H1 (cell line): ENCODE data around the gene CXXC4. TPM values are rescaled to one million over a fixed set of nuclear protein-coding genes. Genes with fewer than 3 reads are reported as not detected.

ENCODE experiments used
- CTCF ChIA-PET: fragments of 300-600 bp; sonication (Branson Sonifier 250); formaldehyde crosslinking; loops from one replicate; lab custom pipeline; 2021; ENCODE audit not compliant: partially characterized antibody; lab: Charles Lee
- POLR2A ChIA-PET: fragments of 300-600 bp; sonication (Branson Sonifier 250); formaldehyde crosslinking; loops from one replicate; lab custom pipeline; 2021; ENCODE audit warnings: inconsistent platforms; ENCODE audit not compliant: partially characterized antibody; lab: Charles Lee
- DNase-seq, 2 experiments: peaks; one replicate each; pipeline versions ENCODE4 v3.0.0 to v3.0.0-alpha.2; 2010 to 2022; ENCODE audit warnings: low spot score in 2 of 2, low read depth in 1 of 2, mixed read lengths in 1 of 2
- FAIRE-seq: peaks from 2 replicates; lab custom pipeline; 2011; peaks lifted over from hg19 to GRCh38; lab: Jason Lieb, UNC
- H2AFZ ChIP-seq: 2 replicates; pipeline ENCODE4 v1.8.1; 2012; ENCODE audit warnings: low read length, inconsistent platforms
- H2AK5ac ChIP-seq: 2 replicates; pipeline ENCODE4 v1.6.1; 2013; ENCODE audit warnings: low read depth, low read length
- H2BK120ac ChIP-seq: replicated peaks from 2 replicates; pipeline ENCODE3; 2013; ENCODE audit warnings: low read depth, low read length, inconsistent platforms
- H2BK12ac ChIP-seq: 2 replicates; pipeline ENCODE4 v1.6.1; 2013; ENCODE audit warnings: low read depth, low read length
- H2BK15ac ChIP-seq: 2 replicates; pipeline ENCODE4 v1.6.1; 2013; ENCODE audit warnings: low read length
- H2BK20ac ChIP-seq: 2 replicates; pipeline ENCODE4 v1.6.1; 2013; ENCODE audit warnings: low read length
- H2BK5ac ChIP-seq: 2 replicates; pipeline ENCODE4 v1.6.1; 2013; ENCODE audit warnings: low read depth, low read length
- H3K14ac ChIP-seq: 2 replicates; pipeline ENCODE4 v1.6.1; 2013; ENCODE audit warnings: inconsistent platforms; ENCODE audit not compliant: insufficient read length
- H3K18ac ChIP-seq: 2 replicates; pipeline ENCODE4 v1.6.1; 2013; ENCODE audit warnings: low read length; ENCODE audit errors: extremely low read depth
- H3K23ac ChIP-seq: 2 replicates; pipeline ENCODE4 v1.6.1; 2013; ENCODE audit warnings: inconsistent platforms; ENCODE audit not compliant: insufficient read length
- H3K23me2 ChIP-seq: 2 replicates; pipeline ENCODE4 v1.6.1; 2013; ENCODE audit warnings: low read depth, low read length
- H3K27ac ChIP-seq: 2 replicates; pipeline ENCODE4 v1.6.1; 2011; ENCODE audit warnings: low read depth, low read length, inconsistent platforms
- H3K27me3 ChIP-seq, 4 experiments: replicated peaks in 1 of 4; 1 replicate in 1 of 4; 2 replicates in 3 of 4; pipeline versions ENCODE4 v1.6.1 to v1.8.1; 2011 to 2013; ENCODE audit warnings: low read length in 3 of 4, mild to moderate bottlenecking in 3 of 4, inconsistent platforms in 2 of 4, mixed read lengths in 2 of 4, moderate library complexity in 1 of 4; ENCODE audit not compliant: control insufficient read depth in 3 of 4, insufficient read depth in 3 of 4; ENCODE audit errors: extremely low read depth in 1 of 4
- H3K36me3 ChIP-seq, 4 experiments: 2 replicates each; pipeline versions ENCODE4 v1.6.1 to v1.8.1; 2011 to 2013; ENCODE audit warnings: mild to moderate bottlenecking in 4 of 4, low read length in 3 of 4, moderate library complexity in 2 of 4, control low read depth in 1 of 4, inconsistent platforms in 1 of 4; ENCODE audit not compliant: insufficient read depth in 4 of 4, control insufficient read depth in 2 of 4
- H3K4ac ChIP-seq: replicated peaks from 2 replicates; pipeline ENCODE3; 2013; ENCODE audit warnings: low read length, low read depth, mixed read lengths, inconsistent platforms; ENCODE audit not compliant: insufficient read length
- H3K4me1 ChIP-seq, 4 experiments: replicated peaks in 1 of 4; 1 replicate in 1 of 4; 2 replicates in 3 of 4; pipeline versions ENCODE4 v1.6.1 to v1.8.1; 2011 to 2013; ENCODE audit warnings: low read length in 3 of 4, inconsistent platforms in 2 of 4, mixed read lengths in 1 of 4; ENCODE audit not compliant: insufficient read depth in 4 of 4, control insufficient read depth in 3 of 4
- H3K4me2 ChIP-seq, 2 experiments: 2 replicates each; pipeline versions ENCODE4 v1.6.1 to v1.8.1; 2011 to 2013; ENCODE audit warnings: low read depth in 2 of 2, low read length in 2 of 2, control low read depth in 1 of 2, inconsistent platforms in 1 of 2, mild to moderate bottlenecking in 1 of 2; ENCODE audit not compliant: insufficient read depth in 1 of 2
- H3K4me3 ChIP-seq, 4 experiments: fragments of 200-600, 300-600 bp in 1 of 4; sonication (generic), shearing (Covaris generic), sonication (Bioruptor Twin) in 1 of 4; 2 replicates each; pipeline versions ENCODE4 v1.5.1 to v1.8.1; 2011 to 2016; ENCODE audit warnings: low read length in 4 of 4, low read depth in 3 of 4, control low read depth in 2 of 4, inconsistent platforms in 2 of 4, mild to moderate bottlenecking in 2 of 4, mixed read lengths in 1 of 4, moderate library complexity in 1 of 4; ENCODE audit not compliant: insufficient read depth in 2 of 4; ENCODE audit errors: extremely low read depth in 1 of 4
- H3K56ac ChIP-seq: replicated peaks from 2 replicates; pipeline ENCODE3; 2013; ENCODE audit warnings: low read depth, mild to moderate bottlenecking, mixed read lengths, low read length, inconsistent platforms; ENCODE audit not compliant: insufficient read length
- H3K79me1 ChIP-seq: 2 replicates; pipeline ENCODE4 v1.6.1; 2013; ENCODE audit warnings: low read depth, low read length, control low read depth
- H3K79me2 ChIP-seq, 2 experiments: 2 replicates each; pipeline versions ENCODE4 v1.6.1 to v1.8.1; 2012 to 2013; ENCODE audit warnings: low read length in 2 of 2, mild to moderate bottlenecking in 2 of 2, inconsistent platforms in 1 of 2; ENCODE audit not compliant: insufficient read depth in 2 of 2, control insufficient read depth in 1 of 2
- H3K9ac ChIP-seq, 4 experiments: replicated peaks in 1 of 4; 1 replicate in 1 of 4; 2 replicates in 3 of 4; pipeline versions ENCODE4 v1.6.1 to v1.8.1; 2011 to 2013; ENCODE audit warnings: low read depth in 3 of 4, low read length in 3 of 4, control low read depth in 2 of 4, mild to moderate bottlenecking in 2 of 4, moderate library complexity in 2 of 4, inconsistent platforms in 1 of 4; ENCODE audit errors: extremely low read depth in 1 of 4
- H3K9me3 ChIP-seq, 2 experiments: 2 replicates each; pipeline versions ENCODE4 v1.6.1 to v1.8.1; 2012 to 2013; ENCODE audit warnings: mild to moderate bottlenecking in 2 of 2, moderate library complexity in 2 of 2, control low read depth in 1 of 2, inconsistent platforms in 1 of 2, low read depth in 1 of 2, low read length in 1 of 2, mixed read lengths in 1 of 2; ENCODE audit not compliant: insufficient read depth in 2 of 2
- H4K20me1 ChIP-seq, 2 experiments: replicated peaks in 1 of 2; 2 replicates each; pipeline versions ENCODE3 to v1.8.1; 2011 to 2013; ENCODE audit warnings: inconsistent platforms in 2 of 2, low read length in 2 of 2, mild to moderate bottlenecking in 1 of 2; ENCODE audit not compliant: insufficient read depth in 2 of 2, control insufficient read depth in 1 of 2
- H4K5ac ChIP-seq: 2 replicates; pipeline ENCODE4 v1.6.1; 2013; ENCODE audit warnings: low read length, low read depth, mixed read lengths, inconsistent platforms; ENCODE audit not compliant: insufficient read length
- H4K8ac ChIP-seq: 2 replicates; pipeline ENCODE4 v1.8.0; 2013; ENCODE audit warnings: mild to moderate bottlenecking, moderate library complexity, low read length, inconsistent platforms; ENCODE audit not compliant: insufficient read depth; ENCODE audit errors: extremely low read depth
- H4K91ac ChIP-seq: replicated peaks from 2 replicates; pipeline ENCODE3; 2013; ENCODE audit warnings: low read length, mixed read lengths, inconsistent platforms; ENCODE audit not compliant: insufficient read length
- KDM4A ChIP-seq: IDR thresholded peaks from one replicate; pipeline ENCODE4 v1.7.1; 2012; ENCODE audit warnings: low read depth, mild to moderate bottlenecking, moderate library complexity, low read length, inconsistent platforms; ENCODE audit not compliant: severe bottlenecking
- MAFK ChIP-seq: IDR thresholded peaks from 2 replicates; pipeline ENCODE4 v1.6.1; 2012; ENCODE audit warnings: low read depth, mild to moderate bottlenecking, improper control_type of control experiment, low read length
- SIX5 ChIP-seq: IDR thresholded peaks from 2 replicates; pipeline ENCODE4 v1.6.1; 2011; ENCODE audit warnings: mild to moderate bottlenecking, low read depth, low read length
- WGBS, 2 experiments: shearing (Covaris generic) in 1 of 2; methylation state at CpG; one replicate each; pipeline versions ENCODE4 v1.1.6 to v1.1.7; 2013 to 2015; ENCODE audit warnings: low lambda C conversion rate in 2 of 2, mixed read lengths in 2 of 2, inconsistent platforms in 1 of 2, low coverage in 1 of 2, missing lambda C conversion rate in 1 of 2; ENCODE audit not compliant: insufficient replicate concordance in 2 of 2, insufficient coverage in 1 of 2, insufficient read length in 1 of 2; ENCODE audit errors: extremely low coverage in 1 of 2, missing lambda C conversion rate in 1 of 2; 5-methylcytosine and 5-hydroxymethylcytosine counted together
- polyA plus RNA-seq, 7 experiments: library from polyadenylated mRNA; depleted of rRNA in 3 of 7; stranded (reverse) in 5 of 7; unstranded in 2 of 7; fragments of >200 nt in 5 of 7; fragments of 200-250 nt in 2 of 7; gene quantifications; 1 replicate in 5 of 7; 2 replicates in 1 of 7; 4 replicates in 1 of 7; pipeline versions ENCODE4 v1.2.1 to v1.2.3, GENCODE V29; 2011 to 2013; ENCODE audit warnings: missing spikeins in 2 of 7, mixed read lengths in 2 of 7
- total RNA-seq: library from RNA; stranded (reverse); fragmentation: NEBNext Ultra II Directional; extraction: Animal tissue kit (Norgen Biotek cat#: 25700); gene quantifications from 2 replicates; pipeline ENCODE4 v1.2.1, GENCODE V29; 2021
- TF ChIP-seq, protein P1 (sequence below), 3 experiments: IDR thresholded peaks; 1 replicate in 2 of 3; 2 replicates in 1 of 3; pipeline versions ENCODE4 v1.5.1 to v1.6.1; 2011; ENCODE audit warnings: low read length in 3 of 3, mild to moderate bottlenecking in 3 of 3, inconsistent platforms in 2 of 3, low read depth in 1 of 3, moderate library complexity in 1 of 3; ENCODE audit not compliant: insufficient read depth in 1 of 3; ENCODE audit errors: control extremely low read depth in 1 of 3

CXXC4 gene
- total and polyA plus RNA-seq, 2 of the 8 experiments (the other 6 are each of a cell fraction or from before 2014, with no cell fraction given) = 1.3 to 1.8 TPM

DNA sequence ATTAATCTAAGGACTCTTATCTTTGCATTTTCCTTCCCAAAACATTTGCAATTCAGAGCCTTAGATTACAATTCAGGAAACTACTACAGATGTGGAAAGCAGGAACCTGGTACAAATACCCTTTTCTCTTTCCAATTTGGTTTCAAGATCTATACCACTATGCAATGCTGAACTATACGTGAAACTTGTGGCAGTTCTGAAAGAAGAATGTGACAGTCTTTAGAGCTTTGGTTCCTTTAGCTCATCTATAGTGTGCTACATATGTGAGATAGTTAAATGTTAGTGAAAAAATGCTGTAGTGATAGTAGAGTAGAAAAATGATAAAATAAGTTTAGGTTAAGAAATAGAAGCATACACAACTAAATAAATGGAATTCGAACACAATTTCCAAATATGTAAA, 50.0 kb downstream of the CXXC4 start:
- no peak for FAIRE-seq
- H4K5ac ChIP-seq = no peak overlapping the region
- no peak overlapping the region for H4K8ac ChIP-seq
- no peaks in the 10 kb centered on the region for H4K20me1 ChIP-seq
- no peak overlapping the region for H2AK5ac ChIP-seq
- no peak overlapping the region for H4K91ac ChIP-seq
- ChIA-PET POLR2A (no interaction called here), CTCF (no interaction called here)
- H3K4ac ChIP-seq = no peak overlapping the region
- peaks cover 0 to 12% (median 0%) of the 10 kb centered on the region in 4 experiments; a peak in 3 of 7 replicates for H3K4me1 ChIP-seq
- no peak overlapping the region for H3K27ac ChIP-seq
- H3K18ac ChIP-seq = no peak overlapping the region
- H3K27me3 ChIP-seq = no peaks in the 10 kb centered on the region
- H3K9me3 ChIP-seq = no peaks in the 10 kb centered on the region
- no peak overlapping the region for H2BK5ac ChIP-seq
- H3K79me1 ChIP-seq = no peaks in the 10 kb centered on the region
- H3K79me2 ChIP-seq = no peaks in the 10 kb centered on the region
- H3K14ac ChIP-seq = no peak overlapping the region
- WGBS, 2 experiments = 83% methylated on average over 2 of the region's 2 CpGs; no CpG with 5 or more reads in 1 of the 2 experiments
- no peak for DNase-seq
- H3K9ac ChIP-seq = no peak overlapping the region
- no peak overlapping the region for H2AFZ ChIP-seq
- H3K4me2 ChIP-seq = no peak overlapping the region
- H3K23me2 ChIP-seq = no peaks in the 10 kb centered on the region; the same call in 1 of the 2 replicates
- H3K56ac ChIP-seq = no peak overlapping the region
- no peaks in the 10 kb centered on the region for H3K36me3 ChIP-seq
- H2BK120ac ChIP-seq = no peak overlapping the region
- no peak overlapping the region for H2BK20ac ChIP-seq
- no peak overlapping the region for H2BK12ac ChIP-seq
- H3K4me3 ChIP-seq = no peak overlapping the region
- H2BK15ac ChIP-seq = no peak overlapping the region
- H3K23ac ChIP-seq = no peak overlapping the region
- no peak for TF ChIP-seq SIX5
- TF ChIP-seq MAFK = no peak
- TF ChIP-seq, protein P1, sequence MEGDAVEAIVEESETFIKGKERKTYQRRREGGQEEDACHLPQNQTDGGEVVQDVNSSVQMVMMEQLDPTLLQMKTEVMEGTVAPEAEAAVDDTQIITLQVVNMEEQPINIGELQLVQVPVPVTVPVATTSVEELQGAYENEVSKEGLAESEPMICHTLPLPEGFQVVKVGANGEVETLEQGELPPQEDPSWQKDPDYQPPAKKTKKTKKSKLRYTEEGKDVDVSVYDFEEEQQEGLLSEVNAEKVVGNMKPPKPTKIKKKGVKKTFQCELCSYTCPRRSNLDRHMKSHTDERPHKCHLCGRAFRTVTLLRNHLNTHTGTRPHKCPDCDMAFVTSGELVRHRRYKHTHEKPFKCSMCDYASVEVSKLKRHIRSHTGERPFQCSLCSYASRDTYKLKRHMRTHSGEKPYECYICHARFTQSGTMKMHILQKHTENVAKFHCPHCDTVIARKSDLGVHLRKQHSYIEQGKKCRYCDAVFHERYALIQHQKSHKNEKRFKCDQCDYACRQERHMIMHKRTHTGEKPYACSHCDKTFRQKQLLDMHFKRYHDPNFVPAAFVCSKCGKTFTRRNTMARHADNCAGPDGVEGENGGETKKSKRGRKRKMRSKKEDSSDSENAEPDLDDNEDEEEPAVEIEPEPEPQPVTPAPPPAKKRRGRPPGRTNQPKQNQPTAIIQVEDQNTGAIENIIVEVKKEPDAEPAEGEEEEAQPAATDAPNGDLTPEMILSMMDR (IDR thresholded peaks at IDR 0.05; ENCODE audit: control extremely low read depth in 1 of 3, insufficient read depth in 1 of 3, low read depth in 1 of 3, low read length in 3 of 3) = no peak
- no peak for TF ChIP-seq KDM4A
